NCI-H1694 treated with DMSO at 0.1 percent for 48 hours (cell line): ENCODE data around the gene HES5.
A peak's percentile ranks its signal among the peaks of the same experiment; 100 is the strongest.

ENCODE experiments used
- DNase-seq: peaks from one replicate; lab custom pipeline; 2025; lab: John Stamatoyannopoulos, UW

HES5 gene

DNA sequence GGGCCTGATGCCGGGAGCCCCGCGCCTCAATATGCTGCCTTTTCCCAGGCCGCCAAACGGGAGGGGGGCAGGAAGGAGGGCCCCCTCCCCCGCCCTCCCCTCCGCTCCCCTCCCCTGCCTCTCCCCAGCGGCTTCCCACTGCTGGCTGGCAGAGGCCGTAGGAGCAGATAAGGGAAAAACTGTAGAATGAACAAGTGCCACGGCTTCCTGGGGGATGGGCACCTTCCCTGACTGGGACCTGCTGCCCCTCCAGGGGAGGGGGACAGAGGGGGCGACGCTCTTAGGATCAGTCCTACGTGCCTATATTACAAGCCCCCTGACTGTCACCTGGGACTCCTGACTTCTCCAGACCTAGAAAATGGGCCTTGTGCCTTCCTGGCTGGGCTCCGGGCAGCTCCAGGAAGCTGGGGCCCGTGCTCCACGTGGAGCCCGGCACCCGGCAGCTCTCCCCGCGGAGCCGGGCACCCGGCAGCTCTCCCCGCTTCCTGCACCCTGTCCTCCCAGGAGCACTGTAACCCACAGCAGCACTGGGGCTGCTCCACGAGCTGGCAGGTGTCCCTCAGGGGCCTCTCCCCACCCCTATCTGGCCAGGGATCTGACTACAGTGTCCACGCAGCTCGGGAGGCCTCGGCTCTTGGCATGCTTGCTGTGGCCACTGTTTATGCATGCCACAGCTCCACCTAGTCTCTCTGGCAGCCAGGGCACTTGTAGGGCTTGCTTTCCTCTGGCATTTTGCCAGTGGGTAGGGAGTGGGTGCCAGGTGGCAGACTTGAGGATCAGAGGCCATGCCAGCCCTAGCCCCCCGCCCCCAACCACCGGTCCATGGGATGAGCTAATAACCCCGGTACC is 674 bp upstream of the HES5 start:
- peak; percentile 43 for DNase-seq

DNA sequence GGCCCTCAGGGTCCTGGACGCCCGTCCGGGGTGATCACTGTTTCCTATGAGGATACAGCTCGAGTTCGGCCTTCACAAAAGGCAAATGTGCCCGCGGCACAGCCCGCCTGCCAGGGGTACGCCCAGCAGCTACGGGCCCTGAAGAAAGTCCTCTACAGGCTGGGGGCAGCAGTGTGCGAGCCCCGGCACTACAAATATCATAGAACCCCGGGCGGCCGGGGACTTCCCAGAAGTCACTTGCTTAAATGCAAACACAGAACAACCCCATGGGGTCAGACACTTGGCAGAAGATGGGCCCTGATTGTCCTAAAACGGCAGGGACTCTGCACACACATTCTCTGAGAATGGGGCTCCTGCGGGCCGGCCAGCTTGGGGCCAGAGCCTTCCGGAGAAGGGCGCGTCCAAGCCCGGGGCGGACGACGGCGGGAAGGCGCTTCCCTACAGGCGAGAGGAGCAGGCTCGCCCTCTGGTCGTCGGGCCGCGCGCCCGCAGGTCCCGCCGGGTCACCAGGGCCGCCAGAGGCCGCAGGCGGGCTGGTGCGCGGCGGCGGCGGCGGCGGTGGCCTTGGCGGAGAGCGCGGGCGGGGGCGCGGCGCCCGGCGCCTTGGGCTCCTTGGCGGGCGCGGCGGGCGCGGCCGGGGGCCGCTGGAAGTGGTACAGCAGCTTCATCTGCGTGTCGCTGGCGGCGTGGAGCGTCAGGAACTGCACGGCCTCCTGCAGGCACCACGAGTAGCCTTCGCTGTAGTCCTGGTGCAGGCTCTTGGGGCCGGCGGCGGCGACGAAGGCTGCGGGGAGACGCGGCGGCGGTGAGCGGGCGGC is 888 bp downstream of the HES5 start:
- DNase-seq: no peak

DNA sequence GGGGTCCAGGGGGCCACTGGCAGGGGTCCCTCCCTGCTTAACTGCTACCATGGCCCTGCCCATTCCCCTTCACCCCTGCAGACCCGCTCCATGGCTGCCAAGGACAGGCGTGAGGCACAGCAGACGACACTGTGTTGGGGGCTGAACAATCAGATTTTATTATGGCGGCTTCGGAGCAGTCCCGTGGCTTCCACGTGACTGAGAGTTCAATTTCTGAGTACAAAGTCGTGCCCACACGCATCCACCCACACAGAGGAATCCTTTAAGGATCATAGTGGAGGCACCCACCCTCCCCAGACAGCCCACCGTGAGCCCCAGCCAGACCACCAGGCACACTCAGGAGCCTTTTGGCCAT is 1.5 kb downstream of the HES5 start:
- DNase-seq: no peak

DNA sequence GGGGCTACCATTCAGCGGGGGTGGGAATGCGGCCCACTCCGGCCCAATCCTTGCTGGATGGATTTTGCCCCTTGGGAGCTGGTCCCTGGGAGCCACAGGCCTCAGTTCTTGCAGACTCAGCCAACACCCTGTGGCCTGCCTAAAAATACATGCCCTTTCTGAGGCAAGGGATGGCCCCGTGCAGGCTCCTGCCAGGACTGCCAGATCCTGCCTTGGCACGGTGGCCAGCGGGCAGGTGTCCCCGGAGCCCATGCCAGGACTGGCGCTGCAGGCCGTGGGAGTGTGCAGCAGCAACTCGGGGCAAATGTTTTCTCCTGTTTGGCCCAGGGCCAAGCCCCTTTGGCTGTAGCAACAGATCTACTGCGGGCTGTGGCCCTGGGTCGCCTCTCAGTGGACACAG is 2.0 kb downstream of the HES5 start:
- DNase-seq: no peak

DNA sequence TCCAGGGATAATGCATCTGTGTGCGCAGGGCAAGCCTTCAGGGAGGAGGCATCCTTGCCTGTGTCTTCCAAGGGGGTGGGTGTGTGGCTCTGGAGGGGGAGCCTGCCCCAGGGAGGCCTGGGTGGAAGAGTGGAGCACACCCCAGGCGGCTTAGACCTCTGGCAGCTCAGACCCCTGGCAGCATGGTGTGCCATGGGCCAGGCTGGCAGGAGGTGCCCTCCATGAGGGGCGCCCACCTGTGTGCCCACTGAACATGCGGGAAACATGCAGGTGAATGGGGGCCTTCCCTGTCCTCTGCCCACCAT is 2.6 kb downstream of the HES5 start:
- no peak for DNase-seq

DNA sequence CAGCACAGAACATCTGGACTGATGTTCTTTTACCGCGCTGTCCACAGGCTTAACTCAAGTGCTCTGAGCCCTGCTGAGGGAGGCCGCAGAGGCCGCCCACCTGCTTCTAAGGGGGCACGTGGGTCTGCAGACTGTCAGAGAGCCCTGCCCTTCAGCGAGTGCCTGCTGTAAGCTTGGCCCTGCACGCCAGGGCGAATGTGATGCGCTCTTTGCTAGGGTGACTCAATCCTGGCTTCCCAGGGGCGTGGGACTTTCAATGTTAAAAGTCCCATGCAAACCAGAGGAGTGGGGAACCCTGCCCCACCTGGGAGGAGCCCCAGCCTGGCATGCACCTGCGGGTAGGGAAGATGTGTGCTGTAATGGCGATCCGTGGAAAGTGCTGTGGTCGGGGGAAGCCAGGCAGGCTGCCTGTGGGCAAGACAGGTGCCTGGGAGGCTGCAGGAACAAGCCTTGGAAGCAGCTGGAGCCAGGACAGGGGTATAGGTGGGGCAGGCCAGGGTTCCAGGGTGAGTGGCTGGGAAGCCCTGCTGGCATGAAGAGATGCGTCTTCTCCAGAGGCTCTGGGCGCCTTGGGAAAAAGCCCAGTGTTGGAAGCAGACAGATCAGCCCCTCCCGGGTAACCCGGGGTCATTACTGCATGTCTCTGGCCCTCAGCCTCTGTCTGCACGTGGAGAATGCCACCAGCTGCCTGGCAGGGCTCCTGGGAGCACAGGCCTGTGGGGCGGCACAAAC is 3.1 kb downstream of the HES5 start:
- no peak for DNase-seq

DNA sequence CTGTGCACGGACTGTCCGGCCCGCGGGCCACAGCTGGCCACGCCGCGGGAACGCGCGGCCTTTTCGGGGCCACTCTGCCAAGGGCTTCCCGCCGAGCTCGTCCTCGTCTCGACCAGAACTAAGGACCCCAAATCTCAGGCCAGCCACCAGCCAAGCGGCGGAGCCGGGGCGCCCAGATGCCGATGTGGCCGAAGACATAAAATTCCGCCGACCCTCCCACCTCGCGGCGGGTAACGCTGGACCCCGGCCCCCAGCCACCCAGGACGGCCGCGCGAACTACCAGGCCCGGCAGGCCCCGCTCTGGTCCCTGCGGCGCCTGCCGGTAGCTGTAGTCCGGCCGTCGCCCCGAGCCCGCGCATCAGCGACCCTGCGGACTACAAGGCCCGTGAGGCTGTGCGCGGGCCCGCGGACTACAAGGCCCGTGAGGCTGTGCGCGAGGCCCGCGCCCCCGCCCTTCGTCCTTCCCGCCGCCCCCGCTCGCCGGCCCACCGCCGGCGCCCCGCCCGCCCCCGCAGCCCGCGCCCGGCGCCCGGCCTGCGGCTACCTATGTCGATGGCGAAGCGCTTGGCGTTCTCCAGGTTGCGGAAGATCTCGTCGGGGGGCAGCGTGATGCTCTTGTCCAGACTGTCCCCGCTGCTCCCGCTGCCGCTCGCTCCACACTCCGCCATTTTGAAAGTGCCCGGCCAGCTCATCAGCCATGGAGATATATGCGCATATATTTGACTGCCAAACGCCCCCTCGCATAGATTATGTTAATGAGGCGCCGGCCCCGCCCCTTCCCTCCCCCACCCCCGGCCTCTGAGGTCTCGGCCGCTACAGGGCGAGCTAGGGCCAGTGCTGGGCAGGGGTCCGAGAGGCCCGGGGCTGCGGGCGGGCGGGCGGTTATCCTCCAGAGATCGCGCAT is 3.9 kb downstream of the HES5 start, which contains the start of gene PANK4:
PANK4 (minus strand) TSS at position 677 of the 904 bp plus-strand sequence; CDS start at position 668, 9 bp downstream.
- peak; percentile 70 for DNase-seq

DNA sequence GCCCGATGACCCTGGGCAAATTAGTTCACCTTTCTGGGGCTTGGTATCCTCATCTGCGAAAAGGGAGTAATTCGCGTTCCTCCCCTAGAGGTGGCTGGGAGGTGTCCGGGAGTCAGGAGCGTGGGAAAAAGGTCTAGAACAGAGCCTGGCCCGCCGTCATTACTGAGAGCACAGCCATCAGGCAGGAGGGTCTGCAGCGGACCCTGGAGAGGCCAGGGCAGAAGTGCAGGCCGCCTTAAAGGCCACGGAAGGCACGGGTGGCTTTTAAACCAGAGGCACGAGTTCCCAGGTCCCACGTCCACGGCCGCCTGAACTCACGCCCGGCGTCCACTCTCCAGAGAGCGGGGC is 4.5 kb downstream of the HES5 start:
- DNase-seq: no peak

DNA sequence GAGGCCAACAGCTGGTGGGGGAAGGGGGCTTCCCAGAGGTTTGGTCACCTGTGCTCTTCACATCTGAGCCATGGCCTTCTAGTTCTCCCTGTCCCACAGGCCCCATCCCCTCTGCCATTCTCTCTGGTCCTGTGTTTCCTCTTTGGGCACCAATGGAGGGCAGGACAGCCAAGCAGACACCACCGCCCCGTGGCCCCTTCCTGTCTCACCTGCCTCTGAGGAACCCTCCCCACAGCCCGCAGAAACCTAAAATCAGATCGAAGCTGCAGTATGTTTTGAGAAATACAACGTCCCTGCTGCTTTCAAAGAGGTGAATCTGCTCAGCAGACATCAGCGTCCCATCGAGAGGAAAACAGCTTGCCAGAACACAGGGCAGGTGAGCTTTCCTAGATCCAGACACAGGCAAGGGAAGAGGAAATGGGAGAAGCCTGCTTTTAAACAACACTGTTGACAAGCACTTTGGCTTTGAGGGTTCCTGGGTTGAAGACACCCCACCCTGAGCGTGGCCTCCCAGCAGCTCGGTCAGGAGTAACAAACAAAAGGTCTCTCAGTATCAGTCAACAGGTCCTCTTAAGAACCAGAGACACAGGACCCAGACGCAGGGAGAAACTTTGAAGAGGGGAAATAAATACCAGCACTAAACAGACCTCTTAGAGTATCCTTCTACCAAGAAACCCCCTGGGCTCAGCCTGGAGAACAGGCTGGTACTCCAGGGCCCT is 6.0 kb downstream of the HES5 start:
- no peak for DNase-seq

DNA sequence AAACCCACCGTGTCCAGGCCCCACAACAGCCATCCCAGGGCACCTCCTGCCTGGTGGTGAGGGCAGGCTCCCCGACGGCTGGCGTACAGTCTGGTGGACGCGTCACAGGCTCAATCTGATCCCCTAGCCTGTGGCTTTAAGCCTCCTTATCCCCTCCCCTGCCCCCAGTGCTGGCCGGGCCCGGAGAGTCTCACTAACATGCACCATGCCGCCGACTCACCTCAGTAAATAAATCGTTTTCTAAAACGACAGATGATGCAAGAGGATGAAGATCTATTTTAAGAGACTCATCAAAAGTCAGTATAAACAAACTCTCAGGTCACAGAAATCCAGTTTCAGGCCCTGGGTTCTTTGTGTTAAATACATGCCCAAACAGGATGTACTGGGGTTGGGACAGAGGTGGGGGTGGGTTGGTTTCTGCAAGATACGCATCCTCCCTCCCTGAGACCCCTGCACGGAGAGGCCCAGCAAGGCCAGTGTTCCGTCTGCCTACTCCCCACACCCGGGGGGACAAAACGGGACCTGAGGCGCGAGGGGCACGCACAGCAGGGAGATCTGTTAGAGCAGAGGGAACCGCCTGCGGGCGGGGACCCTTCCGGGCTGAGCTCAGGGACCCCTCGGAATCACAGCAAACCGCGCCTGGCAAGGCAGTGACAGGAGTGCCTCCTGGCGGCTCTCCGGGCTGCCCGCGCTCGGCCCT is 6.7 kb downstream of the HES5 start:
- DNase-seq: no peak

DNA sequence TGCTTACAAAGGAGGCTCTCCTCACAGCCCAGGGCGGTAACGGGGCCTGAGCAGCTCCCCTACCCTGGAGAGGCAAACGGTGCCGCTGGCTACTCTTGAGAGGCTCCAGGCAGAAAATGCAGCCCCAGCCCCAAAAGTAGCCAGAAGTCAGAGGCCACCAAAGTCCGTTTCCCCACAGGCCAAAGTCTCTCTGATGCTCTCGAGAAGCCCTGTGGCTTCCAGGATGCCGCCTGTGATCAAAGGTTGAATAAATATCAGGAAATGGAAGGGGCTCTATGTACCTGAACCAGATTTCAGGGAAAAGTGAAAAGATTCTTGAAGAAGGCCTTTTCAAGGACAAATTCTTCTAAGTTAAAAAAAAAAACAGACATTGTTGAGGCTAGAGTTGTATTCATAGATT is 7.8 kb downstream of the HES5 start:
- no peak for DNase-seq

DNA sequence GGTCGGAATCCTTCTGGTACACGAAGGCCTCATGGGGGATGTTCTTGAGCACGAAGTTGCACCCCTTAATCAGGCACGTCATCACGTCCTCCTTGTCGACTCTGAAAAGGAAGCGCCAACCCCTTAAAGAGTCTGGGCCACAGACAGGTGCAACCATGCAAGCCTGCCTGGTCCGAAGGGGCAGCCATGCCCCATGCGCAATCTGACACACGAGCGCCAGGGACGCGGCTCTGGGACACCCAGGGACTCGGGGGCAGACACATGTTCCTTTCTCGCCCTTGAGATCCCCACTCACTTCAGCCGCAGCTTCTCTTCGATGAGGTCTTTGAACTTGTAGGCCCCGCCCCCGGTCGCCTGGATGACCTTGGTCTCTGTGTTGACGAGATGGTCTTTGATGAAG is 9.3 kb downstream of the HES5 start:
- no peak for DNase-seq

DNA sequence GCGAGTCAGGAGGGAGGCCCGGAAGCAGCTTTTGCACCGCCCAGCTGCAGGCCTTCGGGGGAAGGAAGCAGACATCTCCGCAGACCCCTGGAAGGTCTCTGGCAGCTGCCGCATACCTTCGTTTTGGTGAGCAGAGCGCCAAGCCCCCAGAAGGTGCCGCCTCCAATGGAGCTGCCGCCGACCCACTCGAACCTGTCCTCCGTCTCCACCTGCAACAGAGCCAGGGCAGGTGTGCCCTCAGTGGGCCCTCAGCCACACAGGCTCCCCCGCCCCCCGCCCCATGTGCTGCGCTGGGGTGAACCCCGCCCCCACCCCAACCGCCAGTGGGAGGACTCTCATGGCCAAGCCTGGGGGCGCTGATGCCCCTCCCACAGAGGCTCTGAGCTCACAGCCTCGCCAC is 9.9 kb downstream of the HES5 start:
- no peak for DNase-seq

DNA sequence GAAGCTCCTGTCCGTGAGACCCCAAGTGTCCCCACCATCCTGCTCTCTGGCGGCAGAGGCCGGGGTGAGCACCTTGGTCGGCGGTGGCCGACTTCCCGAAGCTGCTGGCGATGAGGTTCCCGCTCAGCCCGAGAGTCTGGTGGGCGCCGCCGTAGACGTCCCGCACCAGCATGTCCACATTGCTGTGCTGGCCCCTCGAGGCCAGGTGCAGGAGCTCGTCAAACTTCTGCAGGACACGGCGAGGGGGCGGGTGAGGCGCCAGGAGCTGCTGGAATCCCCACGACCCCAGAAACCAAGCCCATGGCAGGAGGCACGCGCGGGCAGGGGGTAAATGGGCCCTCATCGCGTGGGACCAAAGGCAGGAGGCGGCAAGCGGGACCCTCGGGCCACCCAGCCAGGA is 10.3 kb downstream of the HES5 start:
- no peak for DNase-seq

DNA sequence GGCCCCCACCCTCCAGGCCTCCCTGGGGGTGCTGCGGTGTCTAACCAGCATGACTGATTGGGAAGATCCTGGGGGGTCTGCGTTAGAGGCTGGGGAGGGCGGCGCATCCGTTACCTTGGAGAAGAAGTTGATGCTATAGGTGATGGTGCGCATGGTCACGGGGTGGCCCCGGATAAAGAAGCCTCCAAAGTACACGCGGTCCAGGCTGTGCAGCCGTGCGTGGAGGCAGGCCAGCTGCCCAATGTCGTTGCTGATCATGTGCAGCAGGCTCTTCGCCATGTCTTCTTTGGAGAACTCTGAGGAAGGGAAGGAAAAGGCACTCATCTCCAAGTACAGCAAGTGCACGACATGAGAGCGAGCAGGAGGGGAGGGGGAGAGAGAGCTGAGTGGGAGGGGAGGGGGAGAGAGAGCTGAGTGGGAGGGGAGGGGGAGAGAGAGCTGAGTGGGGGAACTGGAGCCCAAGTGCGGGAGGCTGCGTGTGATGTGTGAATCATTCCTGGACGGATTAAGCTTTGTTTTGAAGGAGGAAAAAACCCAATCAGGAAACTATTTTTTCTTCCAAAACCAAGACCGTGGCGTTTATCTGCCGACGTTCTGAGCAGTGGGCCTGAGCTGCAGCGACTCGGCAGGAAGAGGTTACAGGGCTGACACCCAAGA is 10.9 kb downstream of the HES5 start:
- no peak for DNase-seq

DNA sequence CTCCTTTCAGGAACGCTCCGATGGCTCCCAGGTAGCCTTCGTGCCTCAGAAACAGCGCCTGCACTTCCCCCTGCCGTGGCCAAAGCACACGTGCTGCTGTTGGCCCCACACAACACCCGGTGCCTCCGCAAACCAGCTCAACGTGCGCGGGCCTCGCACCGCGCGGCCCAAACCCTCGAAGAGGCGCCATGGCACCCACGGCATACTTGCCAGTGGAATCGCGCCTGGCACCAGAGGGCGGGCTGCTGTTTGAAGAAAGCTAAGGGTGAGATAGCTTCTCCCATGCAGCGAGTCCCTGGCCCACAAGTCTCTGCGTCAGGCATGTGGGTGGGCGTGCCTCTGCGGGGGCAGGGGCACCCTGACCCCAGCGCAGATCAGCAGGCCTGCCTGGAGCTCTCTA is 11.5 kb downstream of the HES5 start:
- DNase-seq: no peak

DNA sequence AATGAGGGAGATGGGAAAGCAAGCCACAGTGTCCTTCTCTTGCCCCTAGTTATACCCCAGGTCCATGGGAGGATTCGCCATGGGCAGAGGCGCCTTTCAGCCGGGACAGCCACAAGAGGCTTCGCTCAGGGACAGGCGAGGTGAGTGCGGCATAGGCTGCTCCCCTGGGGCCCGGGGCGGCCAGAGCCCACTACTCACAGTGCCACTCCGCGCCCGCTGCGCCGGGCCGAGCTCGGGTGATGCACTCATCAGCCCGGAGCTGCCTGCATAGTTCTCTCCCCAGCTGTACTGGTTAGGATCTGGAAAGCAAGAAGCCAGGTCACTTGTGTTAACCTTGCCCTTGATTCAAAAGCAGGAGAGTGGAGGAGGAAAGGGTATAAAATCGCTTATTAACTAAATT is 12.1 kb downstream of the HES5 start:
- DNase-seq: no peak

DNA sequence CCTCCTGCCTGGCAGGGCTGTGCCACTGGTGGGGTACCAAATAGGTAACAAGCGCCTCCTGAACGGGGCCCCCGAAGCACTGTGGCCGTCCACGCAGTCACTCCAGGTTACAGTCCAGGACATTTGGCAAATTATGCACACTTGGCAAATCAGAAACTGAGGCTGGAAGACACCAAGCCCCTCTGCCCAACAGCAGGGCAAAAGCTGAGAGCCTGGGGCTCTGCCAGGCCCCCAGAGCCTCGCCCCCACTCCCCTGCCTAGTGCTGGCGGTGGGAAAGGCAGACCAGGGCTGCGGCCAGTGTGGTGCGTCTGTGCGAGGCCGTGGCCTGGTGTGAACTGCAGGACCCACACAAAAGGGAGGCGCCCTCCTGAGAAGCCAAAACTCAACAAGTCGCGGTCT is 13.1 kb downstream of the HES5 start:
- DNase-seq: no peak

DNA sequence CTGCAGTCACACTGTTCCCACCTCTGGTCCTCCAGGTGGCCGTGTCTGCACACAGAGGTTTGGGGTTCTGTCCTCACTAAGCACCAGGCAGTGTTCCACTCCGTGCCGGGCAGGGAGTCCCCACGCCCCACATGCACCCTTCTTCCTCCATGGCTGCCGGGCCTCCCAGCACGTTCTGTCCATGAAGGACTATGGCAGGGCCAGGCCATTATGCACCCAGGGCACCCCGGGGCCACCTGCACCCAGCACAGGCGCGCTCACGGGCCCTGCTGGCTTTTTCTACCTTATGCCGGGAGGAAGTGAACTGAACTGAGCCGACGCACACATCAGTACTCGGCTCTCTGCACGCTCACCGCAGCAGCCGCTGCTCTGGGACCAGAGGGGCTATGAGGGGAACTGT is 13.9 kb downstream of the HES5 start:
- DNase-seq: no peak

DNA sequence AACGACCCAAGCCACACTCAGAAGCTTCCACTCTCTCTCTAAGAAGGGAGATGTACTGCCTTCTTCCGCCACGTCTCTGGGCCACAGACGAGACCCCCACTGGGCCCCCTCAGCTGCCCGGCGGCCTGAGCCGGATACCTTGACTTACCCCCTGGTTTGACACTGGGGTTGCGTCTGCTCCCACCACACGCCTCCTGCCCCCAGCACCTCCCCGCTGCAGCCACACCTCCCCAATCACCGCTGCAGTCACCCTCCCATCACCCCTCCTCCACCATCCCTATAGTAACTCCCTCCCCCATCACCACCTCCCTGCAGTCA is 14.3 kb downstream of the HES5 start:
- DNase-seq: no peak
